B cell (primary cell): ENCODE data around the gene IMMP2L. TPM values are rescaled to one million over a fixed set of nuclear protein-coding genes. Genes with fewer than 3 reads are reported as not detected.

Experiments
- ATAC-seq: fragments of 200-7000 bp; cut with Tn5 transposase; one replicate; pipeline ENCODE4 v1.10.0; 2021; ENCODE audit warnings: low read depth, mild to moderate bottlenecking, moderate number of reproducible peaks, moderate library complexity
- CTCF ChIA-PET: fragments of 350-600 bp; sonication (Branson Sonifier 250); formaldehyde crosslinking; loops from one replicate; lab custom pipeline; 2021; ENCODE audit warnings: antibody characterized with exemption, inconsistent platforms; lab: Charles Lee
- POLR2A ChIA-PET: fragments of 350-600 bp; sonication (Branson Sonifier 250); formaldehyde crosslinking; loops from one replicate; lab custom pipeline; 2021; ENCODE audit warnings: antibody characterized with exemption; lab: Charles Lee
- DNase-seq: peaks from one replicate; pipeline ENCODE4 v3.0.0; 2013
- H2AFZ ChIP-seq: 2 replicates; pipeline ENCODE4 v1.6.1; 2012; ENCODE audit warnings: mild to moderate bottlenecking, low read depth, low read length; ENCODE audit not compliant: insufficient read depth, poor library complexity, severe bottlenecking
- H3K27ac ChIP-seq, 2 donors: 1 replicate in 1 of 2; 2 replicates in 1 of 2; pipeline ENCODE4 v1.5.1; 2012 to 2013; ENCODE audit warnings: low read length in 2 of 2, mild to moderate bottlenecking in 2 of 2, moderate library complexity in 1 of 2
- H3K27me3 ChIP-seq, 4 experiments: fragments of 200-600 bp in 1 of 4; sonication (generic) in 1 of 4; replicated peaks in 1 of 4; 1 replicate in 2 of 4; 2 replicates in 2 of 4; pipeline versions ENCODE4 v1.6.1 to v1.7.0; 2013 to 2016; ENCODE audit warnings: low read length in 3 of 4, mild to moderate bottlenecking in 2 of 4, mixed read lengths in 1 of 4, moderate library complexity in 1 of 4; ENCODE audit not compliant: insufficient read depth in 4 of 4, control insufficient read depth in 3 of 4; ENCODE audit errors: control extremely low read depth in 1 of 4
- H3K36me3 ChIP-seq, 2 experiments: replicated peaks in 1 of 2; 1 replicate in 1 of 2; 2 replicates in 1 of 2; pipeline versions ENCODE4 v1.6.1 to v1.7.1; 2013; ENCODE audit warnings: low read length in 1 of 2; ENCODE audit not compliant: insufficient read depth in 2 of 2, control insufficient read depth in 1 of 2; ENCODE audit errors: control extremely low read depth in 1 of 2, extremely low read depth in 1 of 2
- H3K4me1 ChIP-seq, 2 donors: fragments of 200-600 bp in 1 of 2; sonication (generic) in 1 of 2; 1 replicate in 1 of 2; 2 replicates in 1 of 2; pipeline versions ENCODE4 v1.5.1 to v1.6.1; 2013 to 2017; ENCODE audit warnings: low read length in 2 of 2; ENCODE audit not compliant: control insufficient read depth in 2 of 2, insufficient read depth in 2 of 2
- H3K4me2 ChIP-seq: replicated peaks from 2 replicates; pipeline ENCODE3; 2012; ENCODE audit warnings: mild to moderate bottlenecking, low read depth, low read length; ENCODE audit not compliant: poor library complexity, severe bottlenecking
- H3K4me3 ChIP-seq, 5 experiments: fragments of 200-600 bp in 1 of 5; sonication (generic) in 1 of 5; 1 replicate in 3 of 5; 2 replicates in 2 of 5; pipeline versions ENCODE4 v1.5.1 to v1.7.0; 2011 to 2016; ENCODE audit warnings: low read length in 4 of 5, mild to moderate bottlenecking in 4 of 5, low read depth in 2 of 5, control low read depth in 1 of 5, moderate library complexity in 1 of 5; ENCODE audit not compliant: insufficient read depth in 1 of 5; ENCODE audit errors: control extremely low read depth in 1 of 5, extremely low read depth in 1 of 5
- H3K79me2 ChIP-seq: fragments of 200-600 bp; sonication (generic); one replicate; pipeline ENCODE4 v1.6.0; 2016; ENCODE audit warnings: low read length; ENCODE audit not compliant: control insufficient read depth, insufficient read depth
- H3K9ac ChIP-seq: fragments of 200-600 bp; sonication (generic); 2 replicates; pipeline ENCODE4 v1.6.1; 2017; ENCODE audit warnings: mild to moderate bottlenecking, low read length, moderate library complexity
- H3K9me3 ChIP-seq, 3 donors: one replicate each; pipeline versions ENCODE4 v1.6.1 to v1.7.1; 2013; ENCODE audit warnings: low read length in 2 of 3; ENCODE audit not compliant: control insufficient read depth in 2 of 3, insufficient read depth in 1 of 3; ENCODE audit errors: control extremely low read depth in 1 of 3
- H4K20me1 ChIP-seq: 2 replicates; pipeline ENCODE4 v1.6.0; 2012; ENCODE audit warnings: mild to moderate bottlenecking, low read length; ENCODE audit not compliant: insufficient read depth, control insufficient read depth, poor library complexity, severe bottlenecking
- H3K27ac Mint-ChIP-seq: one replicate; pipeline ENCODE4 v1.8.0; 2021; ENCODE audit warnings: mixed read lengths
- H3K27me3 Mint-ChIP-seq: one replicate; pipeline ENCODE4 v1.8.0; 2021; ENCODE audit warnings: mixed read lengths
- H3K4me1 Mint-ChIP-seq: one replicate; pipeline ENCODE4 v1.8.0; 2021; ENCODE audit warnings: mixed read lengths
- H3K4me3 Mint-ChIP-seq: one replicate; pipeline ENCODE4 v1.8.0; 2021; ENCODE audit warnings: mixed read lengths
- H3K9me3 Mint-ChIP-seq: one replicate; pipeline ENCODE4 v1.8.0; 2022; ENCODE audit warnings: mixed read lengths; ENCODE audit not compliant: insufficient read depth
- EZH2 ChIP-seq: IDR thresholded peaks from 2 replicates; pipeline ENCODE4 v1.6.1; 2012; ENCODE audit warnings: borderline replicate concordance, low read depth, mild to moderate bottlenecking, moderate library complexity, low read length; ENCODE audit not compliant: insufficient read depth, poor library complexity, severe bottlenecking
- WGBS: methylation state at CpG from one replicate; pipeline ENCODE4 v1.1.5; 2013; ENCODE audit warnings: missing lambda C conversion rate; ENCODE audit not compliant: insufficient coverage; 5-methylcytosine and 5-hydroxymethylcytosine counted together
- intact Hi-C: fragments of 100-400 bp; cut with micrococcal nuclease; formaldehyde crosslinking; loops from one replicate; pipeline ENCODE4 v1.10.0; 2022
- polyA plus RNA-seq: library from polyadenylated mRNA; depleted of rRNA; stranded (reverse); fragments of >200 nt; gene quantifications from 2 replicates; pipeline ENCODE4 v1.2.3, GENCODE V29; 2012
- total RNA-seq, 2 donors: library from RNA; stranded (reverse); fragments of 120-200 nt in 1 of 2; gene quantifications; 1 replicate in 1 of 2; 2 replicates in 1 of 2; pipeline versions ENCODE4 v1.2.3 to v1.2.4, GENCODE V29; 2013 to 2022
- TF ChIP-seq, protein P1 (sequence below): fragments of 200-600 bp; IDR thresholded peaks from one replicate; pipeline ENCODE4 v1.8.0; 2022; ENCODE audit warnings: antibody characterized with exemption, mild to moderate bottlenecking

The IMMP2L gene
- total and polyA plus RNA-seq, 2 donors (not counting 1 experiment from before 2014, with no cell fraction given), result 3.8 to 34.2 TPM

DNA sequence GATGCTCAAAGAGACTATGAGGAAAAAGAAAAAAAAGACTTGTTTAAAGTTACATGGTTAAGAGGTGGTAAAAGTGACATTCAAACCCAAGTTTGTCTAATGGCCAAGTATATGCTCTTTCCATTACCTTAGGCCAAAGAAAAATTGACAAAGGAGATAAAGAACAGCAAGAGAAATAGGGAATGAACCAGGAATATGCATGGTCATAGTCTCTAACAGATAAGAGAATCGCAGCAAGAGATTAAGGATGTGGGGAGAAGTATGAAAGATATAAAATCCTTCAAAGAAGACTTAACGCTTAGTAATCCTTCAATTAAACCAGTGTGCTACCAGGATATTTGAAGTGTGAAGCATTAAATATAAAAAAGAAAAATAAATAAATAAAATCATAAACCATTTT is 494.6 kb downstream of the IMMP2L start:
- H3K4me1 Mint-ChIP-seq, result no peaks in the 10 kb centered on the region
- POLR2A ChIA-PET, result no interaction called here
- Histone ChIP-seq H3K4me2 (no peak overlapping the region), H3K79me2 (no peaks in the 10 kb centered on the region), H2AFZ (no peak overlapping the region), H3K4me3 (no peak overlapping the region), H3K4me1 (no peaks in the 10 kb centered on the region), H3K36me3 (no peaks in the 10 kb centered on the region), H3K9me3 (peaks cover 0 to 13% (median 8%) of the 10 kb centered on the region in 3 donors), H4K20me1 (no peaks in the 10 kb centered on the region), H3K9ac (no peak overlapping the region), H3K27ac (no peak overlapping the region), H3K27me3 (no peaks in the 10 kb centered on the region)
- H3K4me3 Mint-ChIP-seq, result no peak overlapping the region
- no peaks in the 10 kb centered on the region for H3K27me3 Mint-ChIP-seq
- DNase-seq (no peak), ATAC-seq (no peak)
- peaks cover 9% of the 10 kb centered on the region for H3K9me3 Mint-ChIP-seq
- intact Hi-C loops, result no loop called here
- no peak for TF ChIP-seq EZH2
- TF ChIP-seq, protein P1, sequence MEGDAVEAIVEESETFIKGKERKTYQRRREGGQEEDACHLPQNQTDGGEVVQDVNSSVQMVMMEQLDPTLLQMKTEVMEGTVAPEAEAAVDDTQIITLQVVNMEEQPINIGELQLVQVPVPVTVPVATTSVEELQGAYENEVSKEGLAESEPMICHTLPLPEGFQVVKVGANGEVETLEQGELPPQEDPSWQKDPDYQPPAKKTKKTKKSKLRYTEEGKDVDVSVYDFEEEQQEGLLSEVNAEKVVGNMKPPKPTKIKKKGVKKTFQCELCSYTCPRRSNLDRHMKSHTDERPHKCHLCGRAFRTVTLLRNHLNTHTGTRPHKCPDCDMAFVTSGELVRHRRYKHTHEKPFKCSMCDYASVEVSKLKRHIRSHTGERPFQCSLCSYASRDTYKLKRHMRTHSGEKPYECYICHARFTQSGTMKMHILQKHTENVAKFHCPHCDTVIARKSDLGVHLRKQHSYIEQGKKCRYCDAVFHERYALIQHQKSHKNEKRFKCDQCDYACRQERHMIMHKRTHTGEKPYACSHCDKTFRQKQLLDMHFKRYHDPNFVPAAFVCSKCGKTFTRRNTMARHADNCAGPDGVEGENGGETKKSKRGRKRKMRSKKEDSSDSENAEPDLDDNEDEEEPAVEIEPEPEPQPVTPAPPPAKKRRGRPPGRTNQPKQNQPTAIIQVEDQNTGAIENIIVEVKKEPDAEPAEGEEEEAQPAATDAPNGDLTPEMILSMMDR, result no peak
- CTCF ChIA-PET, result no interaction called here
- WGBS, result no CpG with 5 or more reads among the region's 2 CpGs
- no peak overlapping the region for H3K27ac Mint-ChIP-seq

DNA sequence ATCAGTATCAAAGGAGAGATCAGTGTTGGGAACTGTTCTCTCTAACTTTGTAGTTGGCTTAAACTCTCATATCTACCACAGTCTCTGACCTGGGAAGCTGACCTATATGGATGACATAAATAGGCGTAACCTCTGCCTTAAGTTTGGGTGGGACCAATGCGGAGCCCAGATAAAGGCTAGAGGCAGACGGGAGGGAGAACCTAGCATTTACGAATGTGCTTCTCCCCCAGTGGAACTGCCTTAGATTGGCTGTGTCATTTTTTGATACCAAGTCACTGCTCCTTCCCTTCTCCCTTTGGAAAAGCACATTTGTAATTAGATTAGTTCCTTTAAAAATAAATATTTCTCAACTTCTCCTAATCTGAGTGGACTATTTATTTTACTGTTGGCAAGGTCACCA is 495.0 kb downstream of the IMMP2L start:
- TF ChIP-seq, protein P1, result no peak
- TF ChIP-seq EZH2, result no peak
- ChIA-PET CTCF (no interaction called here), POLR2A (no interaction called here)
- Histone ChIP-seq H3K27me3 (no peaks in the 10 kb centered on the region), H3K9ac (no peak overlapping the region), H3K79me2 (no peaks in the 10 kb centered on the region), H3K27ac (no peak overlapping the region), H4K20me1 (no peaks in the 10 kb centered on the region), H3K4me3 (no peak overlapping the region), H2AFZ (no peak overlapping the region), H3K36me3 (no peaks in the 10 kb centered on the region), H3K9me3 (peaks cover 0 to 14% (median 11%) of the 10 kb centered on the region in 3 donors), H3K4me1 (no peaks in the 10 kb centered on the region), H3K4me2 (no peak overlapping the region)
- 100% methylated on average over 2 of the region's 4 CpGs for WGBS
- H3K9me3 Mint-ChIP-seq, result peaks cover 9% of the 10 kb centered on the region
- H3K27me3 Mint-ChIP-seq, result no peaks in the 10 kb centered on the region
- intact Hi-C loops, result no loop called here
- H3K4me3 Mint-ChIP-seq, result no peak overlapping the region
- H3K4me1 Mint-ChIP-seq, result no peaks in the 10 kb centered on the region
- no peak overlapping the region for H3K27ac Mint-ChIP-seq
- no peak for ATAC-seq
- no peak for DNase-seq
